Hematopoietic multipotent progenitor cell treated with erythropoietin and hydrocortisone succinate and interleukin-3 and kit ligand, for 8 days (in vitro differentiated cells): Measurements from ENCODE around the gene ZNF74.

Experiments
- DNase-seq: peaks from one replicate; pipeline ENCODE4 v3.0.0-alpha.2; 2015

The ZNF74 gene

GRCh38 chr22:20422271-20423007 lies 28.5 kb downstream of the ZNF74 start:
- DNase-seq, result no peak

DNA sequence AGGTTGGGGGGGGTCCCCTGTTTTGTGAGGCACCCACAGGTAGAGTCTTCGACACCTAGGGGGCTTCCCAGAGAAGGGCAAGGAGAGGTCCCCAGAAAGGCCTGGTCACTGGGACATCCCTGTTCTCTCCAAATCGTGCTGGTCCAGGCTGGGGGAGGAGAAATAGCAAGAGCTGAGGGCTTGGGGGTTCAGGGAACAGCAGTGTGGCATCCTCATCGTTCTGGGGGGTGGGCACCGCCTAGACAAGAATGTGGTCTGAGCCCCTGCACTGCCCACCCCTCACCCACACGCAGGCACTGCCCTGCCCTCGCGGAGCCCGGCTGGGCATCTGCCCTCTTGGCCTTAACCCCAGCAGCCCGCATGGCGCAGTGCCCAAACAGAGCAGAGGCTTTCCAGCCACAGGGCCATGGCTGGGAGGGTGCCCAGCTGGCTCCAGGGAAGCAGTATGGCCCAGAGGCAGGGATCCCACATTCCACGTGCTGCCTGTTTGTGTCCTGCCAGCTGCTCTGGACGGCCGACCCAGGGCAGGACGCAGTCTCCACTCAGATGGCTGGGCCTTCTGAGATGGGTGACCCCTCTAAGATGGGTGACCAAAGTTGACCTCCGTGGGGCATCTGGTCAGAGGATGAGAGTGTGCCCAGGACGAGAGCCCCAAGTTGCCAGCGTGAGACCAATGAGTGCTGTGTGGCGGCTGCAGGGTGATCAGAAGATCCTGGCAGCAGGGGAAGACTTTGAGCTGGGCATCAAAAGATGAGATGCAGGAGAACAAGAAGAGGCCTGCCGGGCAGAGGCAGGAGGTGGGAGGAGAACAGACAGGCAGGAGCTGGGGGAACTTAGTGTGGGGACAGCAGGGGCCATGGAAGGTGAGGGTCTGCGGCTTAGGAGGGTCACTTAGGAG lies 29.3 kb downstream of the ZNF74 start:
- DNase-seq, result no peak

GRCh38 chr22:20423906-20424551 lies 30.1 kb downstream of the ZNF74 start:
- DNase-seq, result no peak

DNA sequence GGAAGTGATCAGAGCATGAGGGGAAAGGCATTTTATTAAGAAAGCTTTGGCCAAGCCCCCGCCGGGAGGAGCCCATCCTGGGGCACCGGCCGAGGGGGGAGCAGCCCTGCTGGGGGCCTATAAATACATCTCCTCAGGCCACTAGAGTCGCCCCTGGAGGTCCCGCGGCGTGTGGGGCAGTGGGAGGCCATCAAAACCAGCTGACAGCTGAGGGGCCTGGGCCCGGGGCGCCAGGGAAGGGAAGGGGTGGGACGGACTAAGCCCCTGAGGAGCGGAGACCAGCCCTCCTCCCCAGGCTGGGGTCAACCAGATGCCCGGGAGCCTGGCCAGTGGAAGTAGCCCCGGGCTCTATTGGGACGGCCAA lies 30.6 kb downstream of the ZNF74 start:
- DNase-seq, result no peak

GRCh38 chr22:20424932-20425565 lies 31.1 kb downstream of the ZNF74 start:
- DNase-seq, result peak; percentile 36

DNA sequence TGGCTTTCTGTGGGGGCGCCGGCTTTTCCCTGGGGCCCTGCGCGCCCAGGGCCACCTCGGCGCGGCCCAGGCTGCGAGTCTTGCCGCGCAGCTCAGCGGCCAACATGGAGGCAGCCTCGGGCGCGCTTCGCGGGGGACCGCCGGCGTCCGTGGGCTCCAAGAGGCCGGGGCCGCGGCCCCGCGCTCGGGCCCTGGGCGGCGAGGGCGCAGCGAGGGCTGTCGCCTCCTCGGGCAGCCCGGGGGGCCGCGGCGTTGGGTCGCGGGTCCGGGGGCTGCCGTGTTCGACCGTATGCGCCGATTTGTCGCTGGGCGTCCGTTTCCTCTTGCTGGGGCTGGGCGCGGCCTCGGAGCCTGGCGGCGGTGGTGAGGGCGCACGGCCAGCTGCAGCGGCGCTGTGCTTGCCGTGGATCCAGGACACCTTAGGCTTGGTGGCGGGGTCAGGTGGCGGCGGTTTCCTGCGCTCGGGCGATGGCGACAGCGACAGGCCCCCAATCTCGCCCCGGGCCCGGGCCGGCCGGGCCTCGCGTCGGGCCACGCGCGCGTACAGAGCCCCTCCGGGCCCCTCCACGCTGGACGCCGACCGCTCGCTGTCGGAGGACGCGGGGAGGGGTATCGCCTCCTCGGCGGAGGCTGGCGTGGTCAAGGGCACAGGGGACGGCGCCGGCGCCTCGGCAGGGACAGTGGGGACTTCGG lies 31.8 kb downstream of the ZNF74 start:
- DNase-seq, result no peak

GRCh38 chr22:20426259-20426615 lies 32.3 kb downstream of the ZNF74 start:
- no peak for DNase-seq

DNA sequence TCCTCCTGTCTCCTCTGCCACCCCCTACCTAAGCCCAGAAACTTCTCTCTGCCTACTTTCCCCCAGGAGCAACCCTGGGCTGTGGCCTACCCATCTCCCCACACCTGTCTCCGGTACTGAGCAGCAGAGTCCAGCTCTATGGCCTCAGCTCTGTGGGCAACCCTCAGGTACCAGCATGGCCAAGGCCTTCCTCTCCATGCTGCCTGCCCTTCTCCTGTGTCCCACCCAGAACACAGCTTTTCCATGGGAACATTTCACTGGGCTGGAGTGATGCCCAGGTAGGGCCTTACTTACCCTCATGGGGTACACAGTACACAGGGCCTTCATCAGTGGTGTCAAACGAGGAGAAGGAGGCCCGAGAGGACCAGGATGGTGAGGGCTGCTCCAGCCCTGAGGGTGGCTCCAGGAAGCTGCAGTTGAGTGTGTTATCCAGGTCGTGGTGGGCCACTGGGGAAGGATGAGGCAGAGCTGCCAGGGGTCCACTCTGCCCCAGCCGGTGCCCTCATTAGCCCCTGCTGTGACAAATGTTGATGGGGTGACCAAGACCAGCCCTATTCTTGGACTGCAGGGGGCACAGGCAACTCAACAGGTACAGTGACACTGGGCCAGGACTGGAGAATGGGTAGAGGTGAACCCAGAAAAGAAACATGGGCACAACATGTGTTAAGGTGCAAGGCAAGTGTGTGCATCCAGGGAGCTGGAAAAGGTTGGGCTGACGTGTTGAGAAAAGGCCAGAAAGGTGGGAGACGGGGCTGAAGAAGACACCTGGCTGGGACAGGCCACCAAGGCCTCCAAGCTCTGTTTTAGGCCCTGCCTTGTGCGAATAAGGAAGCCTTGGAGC lies 33.4 kb downstream of the ZNF74 start:
- DNase-seq, result no peak

- DNase-seq, result no peak
These were observed 34.0 kb downstream of the ZNF74 start for GRCh38 chr22:20427945-20428417.

GRCh38 chr22:20428496-20429253 lies 34.7 kb downstream of the ZNF74 start:
- no peak for DNase-seq

DNA sequence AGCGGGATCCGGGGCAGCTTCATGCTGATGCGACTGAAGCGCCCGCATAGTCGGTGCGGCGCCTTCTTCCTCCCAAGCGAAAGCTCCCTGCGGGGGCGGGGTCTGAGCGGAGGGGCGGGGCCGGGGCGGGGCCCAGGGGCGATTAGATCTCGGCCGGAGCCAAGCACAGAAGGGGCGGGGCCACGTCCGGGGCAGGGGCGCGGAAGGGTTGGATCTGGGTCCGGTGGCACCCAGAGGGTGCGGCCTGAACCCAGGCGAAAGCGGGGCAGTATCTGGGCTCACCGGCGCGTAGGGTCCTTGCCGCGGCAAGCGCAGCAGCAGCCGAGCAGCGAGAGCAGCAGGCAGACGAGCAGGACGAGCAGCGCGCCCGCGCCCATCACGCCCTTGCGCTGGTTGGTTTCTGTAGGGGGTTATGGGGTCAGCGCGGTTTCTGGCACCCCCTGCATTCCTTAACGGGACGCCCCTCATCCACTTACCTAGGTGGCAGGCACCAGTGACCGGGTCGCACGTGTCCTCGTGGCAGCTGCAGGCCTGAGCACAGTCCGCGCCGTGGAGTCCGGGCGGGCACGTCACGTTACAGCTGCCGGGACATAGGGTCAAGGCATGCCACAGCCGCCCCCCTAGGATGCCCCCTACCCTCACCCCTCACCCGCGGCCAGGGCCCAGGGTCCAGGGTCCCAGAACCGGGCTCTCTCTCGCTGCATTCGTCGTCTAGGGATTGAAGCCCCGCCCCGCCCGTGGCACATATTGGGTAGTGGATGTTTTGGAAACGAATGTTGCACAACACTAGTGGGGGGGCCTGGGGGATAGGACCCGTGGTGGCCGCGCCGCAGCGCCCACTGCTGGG lies 35.5 kb downstream of the ZNF74 start:
- peak; percentile 61 for DNase-seq

- DNase-seq, result no peak
These were observed 36.3 kb downstream of the ZNF74 start for GRCh38 chr22:20430101-20430719.

GRCh38 chr22:20430720-20431510 lies 37.0 kb downstream of the ZNF74 start:
- peak; percentile 65 for DNase-seq

GRCh38 chr22:20431511-20432192 lies 37.7 kb downstream of the ZNF74 start:
- no peak for DNase-seq

GRCh38 chr22:20432244-20432686 lies 38.3 kb downstream of the ZNF74 start:
- no peak for DNase-seq

DNA sequence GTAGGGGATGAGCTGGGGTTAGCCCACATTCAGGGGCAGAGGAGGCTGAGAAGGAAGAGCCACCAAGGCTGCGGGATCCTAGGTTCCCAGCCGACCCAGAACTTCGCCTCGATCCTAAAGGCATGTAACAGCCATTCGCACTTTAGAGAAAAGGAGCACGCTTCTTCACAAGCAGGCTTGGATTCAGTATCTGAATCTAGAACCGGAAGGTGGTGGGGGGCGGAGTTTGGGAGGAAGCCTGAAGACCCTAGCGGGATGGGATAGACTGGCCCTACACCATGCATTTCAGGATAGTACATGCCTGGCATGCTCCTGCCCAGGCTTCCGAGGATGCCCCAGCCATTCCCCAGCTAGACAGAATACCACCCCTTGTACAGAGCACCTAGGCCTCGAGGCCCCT lies 39.2 kb downstream of the ZNF74 start:
- DNase-seq, result no peak

- DNase-seq, result no peak
These were observed 39.8 kb downstream of the ZNF74 start for GRCh38 chr22:20433686-20434241.
